ENCODE results near the gene DMGDH.
A peak's percentile ranks its signal among the peaks of the same experiment; 100 is the strongest.

Gene DMGDH

GRCh38 chr5:79069488-79070349 lies at the start of gene DMGDH, which contains the start of gene BHMT2:
Gene DMGDH, minus strand, starts transcription at chr5:79069674. Its CDS starts 54 bp downstream, at chr5:79069620.
Gene BHMT2, plus strand, starts transcription at chr5:79069767. Its CDS starts 16 bp downstream, at chr5:79069783.
- DNase-seq = peak; percentile 22

GRCh38 chr5:79112703-79113058 lies 43.2 kb upstream of the DMGDH start:
- no peak for DNase-seq

- no peak for DNase-seq
Measured at GRCh38 chr5:79111960-79112702, 42.7 kb upstream of the DMGDH start.

GRCh38 chr5:79111387-79111959 lies 42.0 kb upstream of the DMGDH start, which contains the start of gene BHMT:
Gene BHMT, plus strand, starts transcription at chr5:79111809. Its CDS starts 77 bp downstream, at chr5:79111886.
- no peak for DNase-seq

- no peak for DNase-seq
Measured at GRCh38 chr5:79109527-79110492, 40.3 kb upstream of the DMGDH start.

GRCh38 chr5:79108792-79109191 lies 39.3 kb upstream of the DMGDH start:
- DNase-seq = no peak

GRCh38 chr5:79108086-79108485 lies 38.6 kb upstream of the DMGDH start:
- no peak for DNase-seq

- DNase-seq = no peak
Measured at GRCh38 chr5:79107020-79107796, 37.7 kb upstream of the DMGDH start.

GRCh38 chr5:79105868-79106267 lies 36.4 kb upstream of the DMGDH start:
- DNase-seq = no peak

GRCh38 chr5:79093762-79094161 lies 24.3 kb upstream of the DMGDH start:
- no peak for DNase-seq

- DNase-seq = no peak
Measured at GRCh38 chr5:79091064-79091463, 21.6 kb upstream of the DMGDH start.

GRCh38 chr5:79088507-79088906 lies 19.0 kb upstream of the DMGDH start:
- no peak for DNase-seq

- no peak for DNase-seq
Measured at GRCh38 chr5:79086116-79086515, 16.6 kb upstream of the DMGDH start.

- DNase-seq = no peak
Measured at GRCh38 chr5:79081779-79082178, 12.3 kb upstream of the DMGDH start.

GRCh38 chr5:79080804-79081203 lies 11.3 kb upstream of the DMGDH start:
- DNase-seq = no peak

- no peak for DNase-seq
Measured at GRCh38 chr5:79077680-79078365, 8.3 kb upstream of the DMGDH start.

- no peak for DNase-seq
Measured at GRCh38 chr5:79076819-79077218, 7.3 kb upstream of the DMGDH start.

GRCh38 chr5:79075646-79076426 lies 6.4 kb upstream of the DMGDH start:
- DNase-seq = no peak

- no peak for DNase-seq
Measured at GRCh38 chr5:79074641-79075040, 5.2 kb upstream of the DMGDH start.

- DNase-seq = no peak
Measured at GRCh38 chr5:79070350-79070667, 835 bp upstream of the DMGDH start.

Data from GOT3 (cell line).